Measurements from ENCODE around the gene ZSWIM5. TPM values are rescaled to one million over a fixed set of nuclear protein-coding genes. Genes with fewer than 3 reads are reported as not detected.
"Not testable (repeated sequence)": the region's sequence is repeated elsewhere in the genome, so short reads cannot be mapped to it uniquely, and the experiment has no call there.

Gene ZSWIM5
- total RNA-seq, 1 experiment from 2014 or later = 1.4 TPM

DNA sequence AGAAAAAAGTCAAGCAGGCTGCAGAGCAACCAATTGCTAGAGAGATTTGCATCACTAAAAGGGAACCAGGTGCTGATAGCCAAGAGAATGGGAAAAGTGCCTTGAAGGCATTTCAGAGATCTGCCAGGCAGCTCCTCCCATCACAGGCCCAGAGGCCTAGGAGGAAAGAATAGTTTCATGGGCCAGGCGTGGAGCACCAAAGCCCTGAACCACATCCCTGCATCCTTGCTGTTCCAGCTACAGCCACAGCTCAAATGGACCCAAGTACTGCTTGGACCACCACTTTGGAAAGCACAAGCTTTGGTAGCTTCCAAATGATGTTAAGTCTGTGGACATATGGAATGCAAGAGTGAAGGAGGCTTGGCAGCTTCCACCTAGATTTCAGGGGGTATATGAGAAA is 29.7 kb upstream of the ZSWIM5 start:
- Histone ChIP-seq H2AFZ (ENCODE audit: low read length) (no peak overlapping the region), H3K36me3 (ENCODE audit: low read depth, low read length) (no peaks in the 10 kb centered on the region), H3K4me1 (ENCODE audit: insufficient read depth, low read length) (no peaks in the 10 kb centered on the region), H3K9me2 (replicated peaks; ENCODE audit: low read length) (no peaks in the 10 kb centered on the region), H3K4me2 (ENCODE audit: low read length) (no peak overlapping the region), H3K9me3 (ENCODE audit: low read length) (0 out of 2 replicates have a peak, but pooled peaks cover 5% of the 10 kb centered on the region), H3K27ac (ENCODE audit: low read length) (no peak overlapping the region), H3K27me3 (ENCODE audit: low read length) (no peaks in the 10 kb centered on the region), H3F3A (ENCODE audit: low read length, unreplicated experiment) (no peaks in the 10 kb centered on the region), H4K20me1 (ENCODE audit: low read length) (no peaks in the 10 kb centered on the region), H3K4me3 (ENCODE audit: low read length) (no peak overlapping the region), H3K9ac (ENCODE audit: low read length) (no peak overlapping the region), H3K79me2 (ENCODE audit: low read length) (no peaks in the 10 kb centered on the region)
- intact Hi-C loops (cut with micrococcal nuclease) = no loop called here
- ATAC-seq (no peak), DNase-seq (no peak)
- TF ChIP-seq EZH2 (IDR thresholded peaks at IDR 0.05; ENCODE audit: low read length, unreplicated experiment) (no peak), EZH2phosphoT487 (IDR thresholded peaks at IDR 0.05; ENCODE audit: borderline replicate concordance, low read length) (no peak)
- TF ChIP-seq, protein P1, sequence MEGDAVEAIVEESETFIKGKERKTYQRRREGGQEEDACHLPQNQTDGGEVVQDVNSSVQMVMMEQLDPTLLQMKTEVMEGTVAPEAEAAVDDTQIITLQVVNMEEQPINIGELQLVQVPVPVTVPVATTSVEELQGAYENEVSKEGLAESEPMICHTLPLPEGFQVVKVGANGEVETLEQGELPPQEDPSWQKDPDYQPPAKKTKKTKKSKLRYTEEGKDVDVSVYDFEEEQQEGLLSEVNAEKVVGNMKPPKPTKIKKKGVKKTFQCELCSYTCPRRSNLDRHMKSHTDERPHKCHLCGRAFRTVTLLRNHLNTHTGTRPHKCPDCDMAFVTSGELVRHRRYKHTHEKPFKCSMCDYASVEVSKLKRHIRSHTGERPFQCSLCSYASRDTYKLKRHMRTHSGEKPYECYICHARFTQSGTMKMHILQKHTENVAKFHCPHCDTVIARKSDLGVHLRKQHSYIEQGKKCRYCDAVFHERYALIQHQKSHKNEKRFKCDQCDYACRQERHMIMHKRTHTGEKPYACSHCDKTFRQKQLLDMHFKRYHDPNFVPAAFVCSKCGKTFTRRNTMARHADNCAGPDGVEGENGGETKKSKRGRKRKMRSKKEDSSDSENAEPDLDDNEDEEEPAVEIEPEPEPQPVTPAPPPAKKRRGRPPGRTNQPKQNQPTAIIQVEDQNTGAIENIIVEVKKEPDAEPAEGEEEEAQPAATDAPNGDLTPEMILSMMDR (conservative IDR thresholded peaks at IDR 0.05; ENCODE audit: low read depth, low read length) = no peak
- CTCF ChIA-PET = no interaction called here
- no TSS peak for BruUV-seq (replicated peaks)
- POLR2A ChIA-PET (ENCODE audit: unreplicated experiment) = no interaction called here

DNA sequence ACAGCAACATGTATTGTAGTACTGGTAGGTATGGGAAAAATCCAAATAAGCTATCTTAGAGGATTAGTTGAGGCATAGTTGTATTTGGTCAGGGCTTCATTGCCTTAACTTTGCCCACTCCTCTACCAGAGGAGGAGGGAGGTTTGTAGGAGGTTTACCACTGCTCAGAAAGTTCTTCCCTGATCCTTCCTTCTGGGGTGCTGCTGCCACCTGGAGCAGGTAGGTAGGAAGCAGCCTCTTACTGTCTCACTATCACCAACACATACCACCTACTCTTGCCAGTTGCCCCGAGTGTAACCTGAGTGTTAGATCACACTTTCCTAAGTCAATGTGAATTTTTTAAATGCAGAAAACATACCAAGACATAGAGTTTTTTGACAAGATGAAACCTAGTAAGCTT is 24.1 kb upstream of the ZSWIM5 start:
- 0 out of 2 replicates have a peak, but pooled peaks cover 5% of the 10 kb centered on the region for H3K9me2 ChIP-seq (replicated peaks; ENCODE audit: low read length)
- no peaks in the 10 kb centered on the region for H4K20me1 ChIP-seq (ENCODE audit: low read length)
- H3K4me3 ChIP-seq (ENCODE audit: low read length) = no peak overlapping the region
- H3K27me3 ChIP-seq (ENCODE audit: low read length) = no peaks in the 10 kb centered on the region
- POLR2A ChIA-PET (ENCODE audit: unreplicated experiment) = no interaction called here
- no peaks in the 10 kb centered on the region for H3K36me3 ChIP-seq (ENCODE audit: low read depth, low read length)
- ATAC-seq (peak; percentile 56), DNase-seq (peak; percentile 40)
- H3K9ac ChIP-seq (ENCODE audit: low read length) = no peak overlapping the region
- no peaks in the 10 kb centered on the region for H3K4me1 ChIP-seq (ENCODE audit: insufficient read depth, low read length)
- CTCF ChIA-PET = no interaction called here
- H2AFZ ChIP-seq (ENCODE audit: low read length) = no peak overlapping the region
- H3K9me3 ChIP-seq (ENCODE audit: low read length) = no peaks in the 10 kb centered on the region
- no peak overlapping the region for H3K4me2 ChIP-seq (ENCODE audit: low read length)
- no TSS peak for BruUV-seq (replicated peaks)
- intact Hi-C loops (cut with micrococcal nuclease) = loop anchor here (1.0 kb wide), 2 partner anchors 70 to 212 kb away; no protein-coding TSS in a partner anchor
- no peaks in the 10 kb centered on the region for H3K79me2 ChIP-seq (ENCODE audit: low read length)
- no peak overlapping the region for H3K27ac ChIP-seq (ENCODE audit: low read length)
- H3F3A ChIP-seq (ENCODE audit: low read length, unreplicated experiment) = no peaks in the 10 kb centered on the region
- TF ChIP-seq, protein P1 (conservative IDR thresholded peaks at IDR 0.05; ENCODE audit: low read depth, low read length) = peak; percentile 45; the same call in 1 of the 2 replicates
- TF ChIP-seq EZH2phosphoT487 (IDR thresholded peaks at IDR 0.05; ENCODE audit: borderline replicate concordance, low read length) (no peak), EZH2 (IDR thresholded peaks at IDR 0.05; ENCODE audit: low read length, unreplicated experiment) (no peak)

DNA sequence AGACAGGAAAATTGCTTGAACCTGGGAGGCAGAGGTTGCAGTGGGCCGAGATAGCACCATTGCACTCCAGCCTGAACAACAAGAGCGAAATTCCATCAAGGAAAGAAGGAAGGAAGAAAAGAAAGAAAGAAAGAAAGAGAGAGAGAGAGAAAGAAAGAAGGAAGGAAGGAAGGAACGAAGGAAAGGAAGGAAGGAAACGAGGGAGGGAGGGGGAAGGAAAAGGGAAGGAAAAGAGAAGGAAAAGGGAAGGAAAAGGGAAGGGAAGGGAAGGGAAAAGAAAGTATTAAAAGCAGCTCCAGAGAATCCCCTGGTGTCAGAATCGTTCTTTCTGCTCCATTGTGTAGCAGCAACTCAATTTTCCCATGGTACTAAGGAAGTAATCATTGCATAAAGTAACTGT is 19.2 kb upstream of the ZSWIM5 start:
- H3F3A ChIP-seq (ENCODE audit: low read length, unreplicated experiment) = no peaks in the 10 kb centered on the region
- H3K4me2 ChIP-seq (ENCODE audit: low read length) = no peak overlapping the region
- no peak overlapping the region for H3K27ac ChIP-seq (ENCODE audit: low read length)
- CTCF ChIA-PET = no interaction called here
- no peak overlapping the region for H2AFZ ChIP-seq (ENCODE audit: low read length)
- POLR2A ChIA-PET (ENCODE audit: unreplicated experiment) = no interaction called here
- TF ChIP-seq EZH2phosphoT487 (IDR thresholded peaks at IDR 0.05; ENCODE audit: borderline replicate concordance, low read length) (no peak), EZH2 (IDR thresholded peaks at IDR 0.05; ENCODE audit: low read length, unreplicated experiment) (no peak)
- TF ChIP-seq, protein P1 (conservative IDR thresholded peaks at IDR 0.05; ENCODE audit: low read depth, low read length) = no peak
- H3K27me3 ChIP-seq (ENCODE audit: low read length) = no peaks in the 10 kb centered on the region
- no peaks in the 10 kb centered on the region for H3K36me3 ChIP-seq (ENCODE audit: low read depth, low read length)
- no peak overlapping the region for H3K4me3 ChIP-seq (ENCODE audit: low read length)
- H3K9me2 ChIP-seq (replicated peaks; ENCODE audit: low read length) = 0 out of 2 replicates have a peak, but pooled peaks cover 5% of the 10 kb centered on the region
- BruUV-seq (replicated peaks) = no TSS peak
- no peaks in the 10 kb centered on the region for H3K79me2 ChIP-seq (ENCODE audit: low read length)
- intact Hi-C loops (cut with micrococcal nuclease) = no loop called here
- no peaks in the 10 kb centered on the region for H3K9me3 ChIP-seq (ENCODE audit: low read length)
- no peak for ATAC-seq
- no peaks in the 10 kb centered on the region for H4K20me1 ChIP-seq (ENCODE audit: low read length)
- no peak for DNase-seq
- no peak overlapping the region for H3K9ac ChIP-seq (ENCODE audit: low read length)
- H3K4me1 ChIP-seq (ENCODE audit: insufficient read depth, low read length) = no peaks in the 10 kb centered on the region; the same call in 1 of the 2 replicates

DNA sequence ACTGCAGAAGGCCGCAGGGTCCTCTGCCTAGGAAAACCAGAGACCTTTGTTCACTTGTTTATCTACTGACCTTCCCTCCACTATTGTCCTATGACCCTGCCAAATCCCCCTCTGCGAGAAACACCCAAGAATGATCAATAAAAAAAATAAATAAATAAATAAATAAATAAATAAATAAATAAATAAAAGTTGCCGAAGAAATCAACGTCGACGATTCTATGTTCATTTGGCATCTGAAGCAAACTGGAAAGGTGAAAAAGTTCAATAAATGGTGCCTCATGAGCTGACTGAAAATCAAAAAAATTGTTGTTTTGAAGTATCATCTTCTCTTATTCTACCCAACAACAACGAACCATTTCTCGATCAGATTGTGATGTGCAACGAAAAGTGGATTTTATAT is 17.3 kb upstream of the ZSWIM5 start:
- intact Hi-C loops (cut with micrococcal nuclease); H3K79me2 ChIP-seq (ENCODE audit: low read length); H3K9ac ChIP-seq (ENCODE audit: low read length); H3K4me2 ChIP-seq (ENCODE audit: low read length); CTCF ChIA-PET; DNase-seq; H3K9me3 ChIP-seq (ENCODE audit: low read length); H3K36me3 ChIP-seq (ENCODE audit: low read depth, low read length); H3K27me3 ChIP-seq (ENCODE audit: low read length); H4K20me1 ChIP-seq (ENCODE audit: low read length); H3K27ac ChIP-seq (ENCODE audit: low read length); BruUV-seq (replicated peaks); H3F3A ChIP-seq (ENCODE audit: low read length, unreplicated experiment); H2AFZ ChIP-seq (ENCODE audit: low read length); ATAC-seq; H3K4me1 ChIP-seq (ENCODE audit: insufficient read depth, low read length); H3K4me3 ChIP-seq (ENCODE audit: low read length); H3K9me2 ChIP-seq (replicated peaks; ENCODE audit: low read length); POLR2A ChIA-PET (ENCODE audit: unreplicated experiment): not testable (repeated sequence)

All from PC-3 (cell line).